ENCODE results near the gene LHFPL3. TPM values are rescaled to one million over a fixed set of nuclear protein-coding genes. Genes with fewer than 3 reads are reported as not detected.

Gene LHFPL3
- total RNA-seq, 2 experiments from 2014 or later, result not detected

- DNase-seq (ENCODE audit: low spot score), result no peak
- no peaks in the 10 kb centered on the region for H3K9me2 ChIP-seq (ENCODE audit: insufficient read depth, low read length)
- no TSS peak for BruUV-seq (replicated peaks)
- H2AFZ ChIP-seq (ENCODE audit: low read length), result no peak overlapping the region
- intact Hi-C loops (cut with micrococcal nuclease; ENCODE audit: unreplicated experiment), result no loop called here
- H3K36me3 ChIP-seq (ENCODE audit: insufficient read depth, low read length), result no peaks in the 10 kb centered on the region
- no peaks in the 10 kb centered on the region for H3K79me2 ChIP-seq (ENCODE audit: insufficient read depth, low read depth, low read length)
- H3K4me1 ChIP-seq (ENCODE audit: insufficient read depth, low read length, poor library complexity, severe bottlenecking), result no peaks in the 10 kb centered on the region
- H3K4me2 ChIP-seq (ENCODE audit: low read length), result no peak overlapping the region
- H3K9me3 ChIP-seq (ENCODE audit: low read length), result no peaks in the 10 kb centered on the region
- no peaks in the 10 kb centered on the region for H4K20me1 ChIP-seq (ENCODE audit: insufficient read depth, low read length)
- ChIA-PET CTCF (ENCODE audit: unreplicated experiment) (no interaction called here), POLR2A (no interaction called here)
- H3K4me3 ChIP-seq (ENCODE audit: low read depth, low read length, poor library complexity, severe bottlenecking), result no peak overlapping the region
- no peak for TF ChIP-seq CTCF (conservative IDR thresholded peaks at IDR 0.05; ENCODE audit: low read length)
- no peak for TF ChIP-seq EZH2phosphoT487 (IDR thresholded peaks at IDR 0.05; ENCODE audit: borderline replicate concordance, low read depth, low read length)
- H3K27ac ChIP-seq (ENCODE audit: low read depth, low read length, poor library complexity, severe bottlenecking), result no peak overlapping the region
Measured at GRCh38 chr7:104327938-104328295, 486 bp upstream of the LHFPL3 start.

- no peaks in the 10 kb centered on the region for H3K9me3 ChIP-seq (ENCODE audit: low read length)
- no peak overlapping the region for H2AFZ ChIP-seq (ENCODE audit: low read length)
- ChIA-PET CTCF (ENCODE audit: unreplicated experiment) (no interaction called here), POLR2A (no interaction called here)
- TF ChIP-seq CTCF (conservative IDR thresholded peaks at IDR 0.05; ENCODE audit: low read length), result no peak
- TF ChIP-seq EZH2phosphoT487 (IDR thresholded peaks at IDR 0.05; ENCODE audit: borderline replicate concordance, low read depth, low read length), result no peak
- no TSS peak for BruUV-seq (replicated peaks)
- no peak overlapping the region for H3K4me2 ChIP-seq (ENCODE audit: low read length)
- intact Hi-C loops (cut with micrococcal nuclease; ENCODE audit: unreplicated experiment), result no loop called here
- H4K20me1 ChIP-seq (ENCODE audit: insufficient read depth, low read length), result no peaks in the 10 kb centered on the region
- H3K79me2 ChIP-seq (ENCODE audit: insufficient read depth, low read depth, low read length), result no peaks in the 10 kb centered on the region
- no peak for DNase-seq (ENCODE audit: low spot score)
- H3K27ac ChIP-seq (ENCODE audit: low read depth, low read length, poor library complexity, severe bottlenecking), result no peak overlapping the region
- H3K4me3 ChIP-seq (ENCODE audit: low read depth, low read length, poor library complexity, severe bottlenecking), result no peak overlapping the region
- H3K9me2 ChIP-seq (ENCODE audit: insufficient read depth, low read length), result no peaks in the 10 kb centered on the region
- H3K4me1 ChIP-seq (ENCODE audit: insufficient read depth, low read length, poor library complexity, severe bottlenecking), result no peaks in the 10 kb centered on the region
- H3K36me3 ChIP-seq (ENCODE audit: insufficient read depth, low read length), result no peaks in the 10 kb centered on the region
Measured at GRCh38 chr7:104328970-104329825, 795 bp downstream of the LHFPL3 start.

- H2AFZ ChIP-seq (ENCODE audit: low read length), result no peak overlapping the region
- TF ChIP-seq CTCF (conservative IDR thresholded peaks at IDR 0.05; ENCODE audit: low read length) (peak; percentile 65), EZH2phosphoT487 (IDR thresholded peaks at IDR 0.05; ENCODE audit: borderline replicate concordance, low read depth, low read length) (no peak)
- CTCF ChIA-PET (ENCODE audit: unreplicated experiment), result no interaction called here
- intact Hi-C loops (cut with micrococcal nuclease; ENCODE audit: unreplicated experiment), result no loop called here
- POLR2A ChIA-PET, result interaction anchor here (0.6 kb wide), 1 partner anchor 273 kb away, joined by 9 read pairs; no protein-coding TSS in a partner anchor
- no peak overlapping the region for H3K27ac ChIP-seq (ENCODE audit: low read depth, low read length, poor library complexity, severe bottlenecking)
- DNase-seq (ENCODE audit: low spot score), result peak; percentile 7
- no TSS peak for BruUV-seq (replicated peaks)
- no peak overlapping the region for H3K4me3 ChIP-seq (ENCODE audit: low read depth, low read length, poor library complexity, severe bottlenecking)
- no peaks in the 10 kb centered on the region for H4K20me1 ChIP-seq (ENCODE audit: insufficient read depth, low read length)
- no peaks in the 10 kb centered on the region for H3K4me1 ChIP-seq (ENCODE audit: insufficient read depth, low read length, poor library complexity, severe bottlenecking)
- H3K9me3 ChIP-seq (ENCODE audit: low read length), result no peaks in the 10 kb centered on the region
- no peaks in the 10 kb centered on the region for H3K36me3 ChIP-seq (ENCODE audit: insufficient read depth, low read length)
- H3K9me2 ChIP-seq (ENCODE audit: insufficient read depth, low read length), result no peaks in the 10 kb centered on the region
- no peaks in the 10 kb centered on the region for H3K79me2 ChIP-seq (ENCODE audit: insufficient read depth, low read depth, low read length)
- H3K4me2 ChIP-seq (ENCODE audit: low read length), result no peak overlapping the region
Measured at GRCh38 chr7:104341546-104341945, 13.1 kb downstream of the LHFPL3 start.

Data from OCI-LY7 (cell line).